COLO829 (cell line): ENCODE results near the gene NOL4L.
"Not testable (repeated sequence)": the region's sequence is repeated elsewhere in the genome, so short reads cannot be mapped to it uniquely, and the experiment has no call there.

Experiments used
- DNase-seq: peaks from one replicate; pipeline ENCODE4 v3.0.0; 2012; ENCODE audit warnings: low spot score

NOL4L gene

DNA sequence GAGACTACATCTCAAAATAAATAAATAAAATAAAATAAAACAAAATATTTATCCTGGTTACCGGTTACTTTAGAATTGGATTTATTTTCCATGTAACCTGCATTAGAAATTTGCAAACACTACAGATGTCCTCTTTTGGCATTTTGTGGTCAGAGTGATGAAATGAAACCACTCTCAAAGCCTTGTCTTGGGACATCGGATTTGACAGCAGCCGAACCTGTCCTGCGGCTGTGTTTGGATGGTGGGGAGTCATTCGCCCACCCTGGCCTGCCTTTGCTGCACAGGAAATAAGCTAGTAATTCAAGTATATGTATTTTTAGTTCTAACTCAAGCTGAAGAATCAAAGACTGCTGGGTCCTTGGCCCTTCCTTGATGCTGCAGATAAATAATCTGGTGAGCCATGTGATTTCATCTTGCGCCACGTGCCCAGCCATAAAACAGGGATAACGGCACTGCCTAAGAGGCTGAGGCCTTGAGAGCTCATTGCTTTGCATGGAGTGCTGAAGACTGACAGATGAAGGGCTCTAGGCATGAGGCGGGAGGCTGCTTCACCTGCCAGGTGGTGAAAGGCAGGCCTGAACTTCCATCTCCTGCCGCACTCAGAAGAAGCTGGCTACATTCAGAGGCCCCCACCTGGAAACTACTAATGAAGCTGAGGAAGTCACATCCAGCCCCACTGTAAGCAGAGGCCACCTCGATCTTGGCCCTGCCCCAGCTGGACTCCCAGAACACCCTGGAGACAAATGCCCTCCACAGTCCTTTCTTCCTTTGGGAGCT is 76.9 kb downstream of the NOL4L start:
- DNase-seq, result no peak

DNA sequence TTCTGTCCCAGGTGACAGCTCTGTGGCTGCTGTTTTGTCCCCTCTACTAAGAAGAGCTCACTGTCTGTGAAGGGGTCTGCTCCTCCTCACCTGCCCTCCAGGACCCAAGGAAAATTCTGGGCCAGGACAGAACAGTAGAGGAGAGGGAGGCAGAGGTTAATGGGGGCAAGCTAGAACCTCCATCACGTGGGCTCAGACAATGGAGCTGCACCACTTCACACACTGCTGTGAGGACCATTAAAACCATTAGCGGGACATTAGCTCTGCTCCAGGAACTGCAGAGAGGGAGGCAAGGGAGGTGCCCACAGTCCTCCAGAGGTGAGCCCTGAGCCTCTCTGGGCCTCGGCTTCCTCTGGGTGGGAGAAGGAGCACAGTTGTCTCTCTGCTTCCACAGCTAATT is 78.4 kb downstream of the NOL4L start:
- DNase-seq, result no peak

DNA sequence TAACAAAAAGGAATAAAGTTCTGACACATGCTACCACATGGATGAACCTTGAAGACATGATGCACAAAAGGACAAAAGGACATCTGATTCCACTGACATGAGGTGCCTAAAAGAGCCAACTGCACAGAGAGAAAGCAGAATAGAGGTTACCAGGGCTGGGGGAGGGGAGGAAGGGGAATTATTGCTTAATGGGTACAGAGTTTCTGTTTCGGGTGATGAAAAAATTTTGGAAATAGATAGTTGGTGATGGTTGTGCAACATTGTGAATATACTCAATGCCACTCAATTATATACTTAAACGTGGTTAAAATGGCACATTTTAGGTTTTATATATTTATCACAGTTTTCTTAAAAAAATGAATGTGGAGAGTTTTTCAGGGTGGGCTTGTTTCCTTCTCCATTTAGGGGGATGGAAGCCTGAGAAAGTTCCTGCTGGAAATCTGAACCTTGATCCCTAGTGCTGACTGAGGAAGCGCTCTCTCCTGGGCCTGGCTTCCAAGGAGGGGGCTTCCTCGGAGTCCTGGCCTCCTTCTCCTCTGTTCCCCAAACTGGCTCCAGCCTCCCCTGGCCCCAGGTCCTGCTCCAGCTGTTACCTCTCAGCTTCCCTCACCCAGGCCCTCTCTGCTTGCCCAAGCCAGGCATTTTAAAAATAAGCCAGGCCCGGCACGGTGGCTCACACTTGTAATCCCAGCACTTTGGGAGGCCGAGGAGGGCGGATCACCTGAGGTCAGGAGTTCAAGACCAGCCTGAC is 79.2 kb downstream of the NOL4L start:
- no peak for DNase-seq

DNA sequence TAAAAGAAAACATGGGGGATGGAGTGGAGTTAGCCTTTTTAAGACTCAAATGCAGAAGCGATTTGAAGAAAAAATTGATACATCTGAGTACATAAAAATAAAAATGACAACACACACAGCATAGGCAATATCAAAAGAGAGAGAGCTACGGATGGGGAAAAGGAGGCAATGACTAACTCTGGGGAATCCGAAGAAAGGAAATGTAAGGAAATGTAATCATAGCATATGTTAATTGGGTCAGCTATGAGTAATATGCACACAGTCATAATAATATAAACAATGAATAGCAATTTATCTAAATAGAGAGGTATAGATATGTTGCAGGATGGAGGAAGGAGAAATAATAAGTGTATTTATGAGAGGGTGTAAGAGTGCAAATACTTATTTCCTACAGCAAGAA is 83.4 kb downstream of the NOL4L start:
- no peak for DNase-seq

DNA sequence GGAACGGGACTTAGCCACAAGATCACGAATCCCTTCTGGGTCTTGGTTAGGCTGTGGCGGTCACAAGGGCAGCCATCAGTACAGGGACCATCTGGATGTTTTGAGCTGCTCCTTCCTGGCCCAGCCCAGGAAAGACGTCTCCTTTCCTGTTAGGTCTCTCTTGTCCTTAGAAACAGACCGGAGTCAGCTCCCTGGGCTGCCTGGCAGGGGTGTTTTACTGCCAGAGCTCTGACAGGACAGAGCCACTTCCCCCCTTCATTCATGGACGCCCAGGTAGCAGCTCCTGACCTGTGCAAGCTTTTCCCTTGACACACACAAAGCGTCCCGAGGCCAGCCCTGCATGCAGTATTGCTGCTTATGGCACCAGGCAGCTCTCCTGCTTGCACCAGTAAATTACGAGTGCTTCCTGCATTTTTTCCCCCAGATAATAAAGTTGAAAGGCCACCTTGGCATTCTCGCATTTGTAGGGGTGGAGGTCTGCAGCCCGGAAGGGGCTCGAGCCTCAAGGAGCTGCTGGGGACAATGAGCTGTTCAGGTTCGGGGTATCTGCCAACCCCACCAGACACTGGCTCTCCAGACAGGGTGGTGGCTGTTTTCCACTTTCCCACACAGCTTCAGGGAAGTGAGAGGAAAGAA is 87.4 kb downstream of the NOL4L start:
- DNase-seq, result no peak

DNA sequence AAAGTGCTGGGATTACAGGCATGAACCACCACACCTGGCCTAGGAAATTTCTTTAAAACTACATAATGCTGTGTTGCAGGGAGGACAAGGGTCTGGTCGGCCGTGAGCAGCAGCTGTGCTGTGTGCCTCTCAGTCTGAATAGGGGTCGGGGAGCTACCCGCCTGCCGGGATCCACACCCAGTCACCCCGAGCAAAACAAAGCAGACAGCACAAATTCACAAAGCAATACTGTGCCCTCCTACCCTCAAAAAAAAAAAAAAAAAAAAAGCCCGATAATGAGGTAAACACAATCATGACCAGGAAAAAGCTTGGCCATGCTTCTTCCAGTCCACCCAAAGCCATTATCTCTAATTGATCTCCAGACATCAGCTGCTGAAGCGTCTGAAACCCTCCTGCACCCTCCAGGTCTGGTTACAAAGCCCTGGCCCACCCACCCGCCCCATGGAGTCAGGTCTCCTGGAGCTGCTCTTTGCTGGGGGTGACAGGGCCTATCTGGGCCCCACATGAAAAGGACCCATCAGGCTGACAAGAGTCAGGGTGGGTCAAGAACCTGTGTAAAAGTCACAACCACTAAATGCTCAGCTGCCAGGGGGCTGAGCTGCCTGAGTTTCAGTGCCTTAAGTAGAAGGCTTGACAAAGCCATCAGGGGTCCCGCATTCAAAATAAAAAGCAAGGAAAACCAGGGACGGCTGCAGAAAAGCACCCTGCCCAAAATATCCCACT is 88.2 kb downstream of the NOL4L start:
- no peak for DNase-seq

DNA sequence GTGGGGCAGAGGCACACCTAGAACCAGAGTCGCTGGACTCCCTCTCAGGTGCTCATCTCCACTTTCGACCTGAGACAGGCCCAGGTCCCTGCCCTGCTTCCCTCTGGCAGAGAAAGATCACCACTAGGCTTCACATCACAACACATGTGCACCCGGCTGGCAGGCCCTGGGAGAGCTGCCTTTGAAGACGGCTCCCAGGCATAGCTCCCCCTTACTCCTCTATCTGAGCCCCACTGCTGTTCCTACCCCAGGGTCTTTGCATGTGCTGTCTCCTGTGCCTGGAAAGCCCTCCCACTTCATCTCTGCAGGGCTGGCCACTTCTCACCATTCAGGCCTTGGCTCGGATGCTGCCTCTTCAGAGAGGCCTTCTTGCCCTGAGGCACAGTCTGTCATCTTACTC is 89.2 kb downstream of the NOL4L start:
- DNase-seq, result no peak

DNA sequence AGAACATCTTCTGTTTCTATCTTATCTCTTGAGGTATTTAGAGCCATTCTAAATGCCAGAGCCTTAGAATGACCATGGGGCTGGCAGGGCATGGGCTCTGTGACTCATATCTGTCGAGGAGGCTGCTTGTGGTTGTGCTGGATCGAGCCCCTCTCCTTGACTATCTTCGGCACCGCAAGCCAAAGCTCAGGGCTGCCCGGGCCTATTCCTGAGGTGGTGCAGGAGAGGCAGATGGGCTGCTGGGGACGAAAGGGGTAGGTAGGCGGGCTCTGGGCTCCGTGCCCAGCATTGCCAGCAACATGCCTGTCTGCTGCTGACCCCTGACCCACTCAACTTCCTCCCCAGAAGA is 89.9 kb downstream of the NOL4L start:
- DNase-seq, result no peak

DNA sequence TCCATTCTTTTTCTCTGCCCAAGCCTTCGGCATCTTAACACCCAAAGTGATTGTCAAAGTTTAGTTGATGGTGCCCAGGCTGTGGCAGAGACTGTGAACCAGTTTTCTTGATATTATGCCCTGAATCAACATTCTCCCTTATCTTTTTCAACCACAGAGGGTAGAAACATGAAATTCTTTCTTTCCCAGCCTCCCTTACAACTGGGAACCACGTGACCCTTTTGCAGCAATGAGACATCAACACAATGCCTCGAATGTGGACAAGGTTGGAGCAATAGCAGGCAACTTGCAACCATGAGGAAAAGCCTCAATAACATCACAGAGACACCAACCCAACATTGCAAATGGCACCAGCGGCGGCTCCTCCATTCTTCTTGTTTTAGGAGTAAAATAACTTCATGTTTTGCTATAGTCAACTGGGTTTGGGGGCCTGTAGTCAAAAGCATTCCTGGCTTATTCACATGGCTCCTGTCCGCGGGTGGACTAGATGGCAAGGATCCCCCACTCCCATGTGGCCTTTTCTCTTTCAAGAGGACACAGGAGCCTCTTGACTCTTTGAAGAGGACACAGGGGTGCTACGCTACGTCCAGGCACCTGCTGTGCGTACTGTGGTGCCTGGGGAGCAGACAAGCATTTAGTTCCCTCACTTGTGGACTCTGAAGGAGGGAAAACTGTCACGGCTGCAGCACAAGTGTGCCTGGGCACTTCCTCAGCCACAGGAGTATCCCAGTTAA is 90.5 kb downstream of the NOL4L start:
- no peak for DNase-seq

DNA sequence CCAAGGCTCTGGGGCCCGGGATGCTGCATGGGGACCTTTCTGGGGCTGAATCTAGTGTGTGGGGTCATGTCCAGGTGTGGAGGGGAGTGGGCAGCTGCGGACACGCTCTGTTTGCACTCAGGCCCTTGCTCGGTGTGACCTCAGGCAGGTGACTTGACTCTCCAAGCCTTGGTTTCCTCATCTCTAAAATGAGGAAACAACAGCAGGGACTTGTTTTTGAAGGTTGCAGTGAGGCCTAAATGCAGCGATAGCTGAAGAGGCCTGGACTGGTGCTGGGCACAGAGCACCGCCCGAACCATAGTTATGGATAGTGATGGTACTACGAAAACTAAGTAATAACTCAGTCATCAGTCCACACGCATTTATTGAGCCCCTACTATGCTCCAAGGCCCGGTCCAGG is 91.8 kb downstream of the NOL4L start:
- no peak for DNase-seq

DNA sequence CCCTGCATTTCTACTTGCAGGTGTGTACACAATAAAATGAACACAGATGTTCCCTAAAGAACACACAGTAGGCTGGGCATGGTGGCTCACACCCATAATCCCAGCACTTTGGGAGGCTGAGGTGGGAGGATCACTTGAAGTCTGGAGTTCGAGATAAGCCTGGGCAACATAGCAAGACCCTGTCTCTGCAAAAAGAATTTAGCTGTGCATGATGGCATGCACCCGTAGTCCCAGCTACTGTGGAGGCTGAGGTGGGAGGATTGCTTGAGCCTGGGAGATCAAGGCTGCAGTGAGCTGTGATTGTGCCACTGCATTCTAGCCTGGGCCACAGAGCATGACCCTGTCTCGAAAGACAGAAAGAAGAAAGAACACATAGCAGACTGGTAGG is 93.4 kb downstream of the NOL4L start:
- not testable (repeated sequence) for DNase-seq

DNA sequence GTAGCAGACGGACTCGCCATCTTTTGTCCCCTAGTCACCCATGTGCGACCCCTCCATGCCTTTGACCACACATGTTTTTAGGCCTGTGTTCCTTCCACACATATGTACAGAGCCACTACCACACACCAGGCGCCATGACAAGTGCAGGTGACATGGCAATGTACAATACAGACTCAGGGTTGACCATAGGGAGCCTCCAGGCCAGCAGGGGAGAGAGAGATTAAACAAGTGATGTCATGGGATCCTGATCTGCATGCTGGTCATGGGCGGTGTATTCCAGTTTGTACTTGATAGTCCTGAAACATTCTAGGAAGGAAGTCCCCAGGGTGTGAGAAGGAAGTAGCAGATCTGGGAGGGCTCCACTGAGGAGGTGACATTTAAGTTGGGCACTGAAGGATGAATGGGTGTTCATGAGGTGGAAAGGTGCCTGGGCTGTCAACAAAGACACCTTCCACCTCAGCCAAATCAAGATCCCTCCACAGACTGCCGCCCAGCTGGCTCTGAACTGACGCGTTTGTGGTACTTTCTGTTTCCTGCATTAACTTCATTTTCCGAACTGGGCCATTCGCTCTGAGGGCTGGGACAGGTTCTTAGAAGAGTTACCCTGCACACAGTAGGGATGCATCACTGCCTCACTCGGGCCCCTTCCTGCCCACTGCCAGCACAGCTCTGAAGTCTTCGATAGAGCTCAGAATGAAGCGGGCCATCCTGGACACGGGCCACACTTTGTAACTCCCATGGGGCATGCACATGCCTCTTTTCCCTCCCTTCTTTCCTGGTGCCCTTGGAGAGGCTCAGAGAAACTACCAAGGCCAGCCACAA is 94.0 kb downstream of the NOL4L start:
- no peak for DNase-seq

DNA sequence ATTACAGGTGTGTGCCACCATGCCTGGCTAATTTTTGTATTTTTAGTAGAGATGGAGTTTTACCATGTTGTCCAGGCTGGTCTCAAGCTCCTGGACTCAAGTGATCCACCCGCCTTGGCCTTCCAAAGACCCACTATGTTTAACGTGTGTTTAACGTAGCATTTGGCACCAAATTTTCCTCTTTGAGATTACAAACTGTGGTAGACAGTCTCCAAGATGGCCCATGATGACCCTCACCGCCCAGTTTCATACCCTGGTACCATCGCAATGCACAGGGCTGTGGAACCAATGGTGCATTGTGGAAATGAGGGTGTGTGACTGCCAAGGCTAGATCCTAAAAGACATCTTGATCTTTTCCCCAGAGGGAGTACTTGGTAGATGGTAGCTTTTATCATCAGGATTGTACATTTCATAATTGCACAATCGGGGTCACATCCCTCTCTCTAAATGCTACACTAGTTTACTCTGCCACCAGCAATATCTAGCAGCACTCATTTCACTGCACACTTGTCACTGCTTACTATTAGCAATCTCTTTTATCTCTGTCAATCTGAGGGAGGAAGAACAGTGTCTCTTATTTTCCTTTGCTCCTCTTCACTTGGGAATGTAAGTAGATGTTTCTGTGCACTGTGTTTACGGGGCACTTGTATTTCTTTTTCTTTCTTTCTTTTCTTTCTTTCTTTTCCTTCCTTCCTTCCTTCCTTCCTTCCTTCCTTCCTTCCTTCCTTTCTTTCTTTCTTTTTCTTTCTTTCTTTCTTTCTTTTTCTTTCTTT is 96.9 kb downstream of the NOL4L start:
- no peak for DNase-seq

DNA sequence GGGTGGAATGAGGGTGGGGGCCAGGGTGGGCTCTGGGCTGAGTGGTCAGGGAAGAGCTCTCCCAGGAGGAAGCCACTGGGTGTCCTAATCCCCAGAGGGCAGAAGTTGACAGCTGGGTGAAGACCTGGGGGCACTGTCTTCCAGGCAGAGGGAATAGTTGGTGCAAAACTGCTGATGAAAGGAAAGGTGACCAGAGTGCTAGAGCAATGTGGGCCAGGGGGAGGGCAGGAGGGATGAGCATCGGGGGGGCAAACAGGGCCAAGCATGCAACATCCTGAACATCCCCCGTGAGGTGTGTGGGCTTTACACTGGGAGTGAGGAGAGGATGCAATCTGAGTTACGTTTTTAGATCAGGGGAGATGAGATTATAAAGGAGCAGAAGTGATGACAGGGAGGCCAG is 97.8 kb downstream of the NOL4L start:
- no peak for DNase-seq

DNA sequence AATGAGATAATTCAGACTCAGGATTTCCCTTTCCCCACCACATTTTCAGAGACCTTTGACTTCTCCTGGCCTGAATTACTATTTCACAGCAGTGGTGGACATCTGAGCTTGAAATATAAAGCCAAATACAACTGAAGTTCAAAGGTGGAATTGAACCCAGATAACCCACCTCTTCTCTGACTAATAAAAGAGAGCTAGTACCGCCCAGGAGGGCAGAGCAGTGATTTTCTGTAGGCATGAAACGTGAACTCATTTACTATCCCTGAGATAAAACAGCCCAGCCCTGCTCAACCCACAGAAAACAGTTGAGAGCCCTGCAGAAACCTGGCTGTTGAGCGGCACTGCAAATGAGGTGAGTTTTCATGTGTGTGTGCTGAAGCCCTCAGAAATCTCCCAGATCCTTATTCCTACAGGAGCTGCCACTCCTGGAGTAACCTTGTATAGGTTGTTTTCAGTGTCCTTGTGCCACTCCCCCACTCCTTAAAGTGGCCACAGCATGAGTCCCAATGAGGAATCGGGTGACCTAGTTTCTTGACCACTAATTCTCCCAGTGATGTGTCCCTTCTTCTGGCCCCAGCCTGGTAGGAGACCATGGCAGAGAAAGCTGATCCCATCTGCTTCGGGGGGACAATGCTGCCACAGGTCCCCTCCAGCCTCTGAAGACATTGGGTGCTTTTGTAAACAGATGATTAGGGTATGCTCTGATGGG is 99.2 kb downstream of the NOL4L start:
- no peak for DNase-seq

DNA sequence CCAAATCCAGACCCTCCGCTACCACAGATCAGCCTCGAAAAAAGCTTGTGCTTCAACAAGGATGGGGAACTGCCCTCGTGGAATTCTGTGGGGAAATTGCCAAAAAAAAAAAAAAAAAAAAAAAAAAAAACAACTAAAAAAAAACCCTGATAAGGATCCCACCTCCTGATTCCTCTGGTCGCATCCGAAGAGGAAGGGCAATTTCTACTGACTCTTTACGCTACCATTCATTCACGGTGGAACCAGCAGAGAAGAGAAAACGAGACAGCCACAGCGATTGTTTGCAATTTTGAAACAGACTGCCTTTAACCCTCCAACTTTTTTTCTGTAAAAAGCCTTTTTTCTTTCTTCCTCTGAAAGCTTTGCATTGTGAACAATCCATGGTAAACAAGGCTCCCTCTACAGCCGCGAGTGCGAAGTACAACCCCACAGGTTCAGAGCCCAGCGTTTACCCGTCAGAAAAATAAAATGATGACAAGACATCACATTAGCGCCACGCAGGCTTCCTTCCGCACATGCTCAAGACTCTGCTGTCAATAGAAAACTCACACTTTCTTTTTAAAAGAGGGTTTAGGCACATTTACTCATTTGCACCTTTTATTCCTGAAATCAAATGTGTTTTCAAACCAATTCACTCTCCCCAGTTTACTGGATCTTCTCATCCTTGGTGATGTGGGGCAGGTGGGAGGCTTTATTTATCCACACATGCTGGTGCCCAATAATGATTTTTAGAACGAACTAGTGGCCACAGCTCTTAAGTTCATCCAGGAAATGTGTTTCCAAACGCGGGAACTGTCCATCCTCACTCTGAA is 100.0 kb downstream of the NOL4L start:
- peak; percentile 80 for DNase-seq

DNA sequence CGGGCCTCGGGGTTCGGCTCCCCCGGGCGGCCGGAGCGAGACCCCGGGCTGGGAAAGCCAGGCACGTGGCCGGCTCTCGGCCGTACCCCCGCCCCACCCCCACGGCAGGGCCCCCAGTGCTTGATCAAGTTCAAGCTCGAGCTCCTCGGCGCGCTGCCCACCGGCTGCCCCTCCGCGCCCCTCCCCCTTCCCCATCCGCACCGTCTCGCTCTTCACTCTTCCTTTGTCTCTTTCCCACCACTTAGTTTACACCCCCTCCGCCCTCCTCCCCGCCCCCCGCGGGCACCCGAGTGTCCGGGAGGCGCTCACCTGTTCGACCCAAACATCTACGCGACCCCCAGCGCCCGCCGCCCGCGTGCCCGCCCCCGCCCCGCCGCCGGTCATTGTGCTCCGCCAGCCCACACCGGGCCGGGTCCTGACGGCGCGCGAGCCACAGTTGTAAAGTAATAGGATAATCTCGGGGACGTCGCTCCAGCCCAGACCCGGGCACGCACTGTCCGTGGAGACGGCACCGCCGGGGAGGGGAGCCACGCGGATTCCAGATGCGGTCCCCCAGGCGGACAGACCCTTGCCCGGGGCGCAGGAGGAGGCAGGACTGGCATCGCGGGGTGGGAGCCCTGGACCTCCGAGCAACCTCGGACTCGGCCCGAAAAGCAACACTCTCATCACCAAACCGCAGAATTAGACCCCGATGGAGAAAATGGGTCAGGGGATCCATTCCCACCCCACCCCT is 100.7 kb downstream of the NOL4L start:
- no peak for DNase-seq
